Trophoblast cell (in vitro differentiated cells and primary cell): Measurements from ENCODE around the gene TMEM221.
"Not testable (repeated sequence)": the region's sequence is repeated elsewhere in the genome, so short reads cannot be mapped to it uniquely, and the experiment has no call there.

Experiments used
- DNase-seq, 2 donors: peaks; one replicate each; pipeline ENCODE4 v3.0.0-alpha.2; 2016
- H2AFZ ChIP-seq: 2 replicates; pipeline ENCODE4 v1.6.1; 2013; ENCODE audit warnings: low read length, moderate library complexity, mild to moderate bottlenecking; ENCODE audit not compliant: insufficient read depth, poor library complexity
- H2AK5ac ChIP-seq: 2 replicates; pipeline ENCODE4 v1.6.1; 2013; ENCODE audit warnings: mild to moderate bottlenecking, low read length
- H2BK120ac ChIP-seq: 2 replicates; pipeline ENCODE4 v1.6.1; 2013; ENCODE audit warnings: low read length, mild to moderate bottlenecking, moderate library complexity; ENCODE audit not compliant: insufficient read depth, poor library complexity
- H2BK12ac ChIP-seq: 2 replicates; pipeline ENCODE4 v1.6.1; 2013; ENCODE audit warnings: mild to moderate bottlenecking, low read length, moderate library complexity
- H2BK5ac ChIP-seq: 2 replicates; pipeline ENCODE4 v1.6.1; 2013; ENCODE audit warnings: low read length, low read depth, moderate library complexity, mild to moderate bottlenecking; ENCODE audit not compliant: poor library complexity
- H3K14ac ChIP-seq: 2 replicates; pipeline ENCODE4 v1.6.1; 2013; ENCODE audit warnings: mild to moderate bottlenecking, low read length
- H3K18ac ChIP-seq: 2 replicates; pipeline ENCODE4 v1.6.1; 2013; ENCODE audit warnings: mild to moderate bottlenecking, low read length
- H3K23ac ChIP-seq: 2 replicates; pipeline ENCODE4 v1.6.1; 2013; ENCODE audit warnings: low read length
- H3K27ac ChIP-seq: 2 replicates; pipeline ENCODE4 v1.5.1; 2013; ENCODE audit warnings: low read depth, mild to moderate bottlenecking, inconsistent platforms, low read length, moderate library complexity
- H3K27me3 ChIP-seq: 2 replicates; pipeline ENCODE4 v1.6.1; 2013; ENCODE audit warnings: inconsistent platforms, mild to moderate bottlenecking, low read length, moderate library complexity; ENCODE audit not compliant: insufficient read depth
- H3K36me3 ChIP-seq, 2 experiments: 1 replicate in 1 of 2; 2 replicates in 1 of 2; pipeline ENCODE4 v1.6.1; 2013; ENCODE audit warnings: low read length in 2 of 2, mild to moderate bottlenecking in 2 of 2, moderate library complexity in 1 of 2; ENCODE audit not compliant: insufficient read depth in 2 of 2, control insufficient read depth in 1 of 2
- H3K4ac ChIP-seq: 2 replicates; pipeline ENCODE4 v1.6.1; 2013; ENCODE audit warnings: low read depth, mild to moderate bottlenecking, low read length, moderate library complexity
- H3K4me1 ChIP-seq, 2 experiments: 1 replicate in 1 of 2; 2 replicates in 1 of 2; pipeline ENCODE4 v1.6.1; 2013; ENCODE audit warnings: low read length in 2 of 2, mild to moderate bottlenecking in 2 of 2, moderate library complexity in 1 of 2; ENCODE audit not compliant: insufficient read depth in 2 of 2, control insufficient read depth in 1 of 2
- H3K4me2 ChIP-seq: 2 replicates; pipeline ENCODE4 v1.6.1; 2013; ENCODE audit warnings: inconsistent platforms, mild to moderate bottlenecking, low read length, moderate library complexity
- H3K4me3 ChIP-seq: 2 replicates; pipeline ENCODE4 v1.5.1; 2013; ENCODE audit warnings: mild to moderate bottlenecking, low read depth, low read length, inconsistent platforms
- H3K79me1 ChIP-seq: one replicate; pipeline ENCODE4 v1.6.1; 2013; ENCODE audit warnings: low read length
- H3K79me2 ChIP-seq: 2 replicates; pipeline ENCODE4 v1.6.1; 2013; ENCODE audit warnings: low read length, mild to moderate bottlenecking; ENCODE audit not compliant: control insufficient read depth, insufficient read depth, poor library complexity
- H3K9ac ChIP-seq: 2 replicates; pipeline ENCODE4 v1.6.1; 2013; ENCODE audit warnings: mild to moderate bottlenecking, low read length
- H3K9me3 ChIP-seq: 2 replicates; pipeline ENCODE4 v1.6.1; 2013; ENCODE audit warnings: low read depth, mild to moderate bottlenecking, control low read depth, inconsistent platforms, low read length; ENCODE audit not compliant: insufficient read depth
- H4K12ac ChIP-seq: 2 replicates; pipeline ENCODE4 v1.6.1; 2013; ENCODE audit warnings: low read depth, mild to moderate bottlenecking, low read length, moderate library complexity
- H4K8ac ChIP-seq: 2 replicates; pipeline ENCODE4 v1.6.1; 2013; ENCODE audit warnings: low read depth, mild to moderate bottlenecking, low read length, moderate library complexity
- H4K91ac ChIP-seq: one replicate; pipeline ENCODE4 v1.6.1; 2013; ENCODE audit warnings: low read depth, mild to moderate bottlenecking, low read length, moderate library complexity
- WGBS: extraction: QIAGEN DNeasy Blood & Tissue Kit; methylation state at CpG from one replicate; pipeline ENCODE4 v1.1.7; 2013; ENCODE audit warnings: missing lambda C conversion rate; ENCODE audit not compliant: insufficient read length, insufficient coverage; ENCODE audit errors: extremely low coverage; 5-methylcytosine and 5-hydroxymethylcytosine counted together

TMEM221 gene

DNA sequence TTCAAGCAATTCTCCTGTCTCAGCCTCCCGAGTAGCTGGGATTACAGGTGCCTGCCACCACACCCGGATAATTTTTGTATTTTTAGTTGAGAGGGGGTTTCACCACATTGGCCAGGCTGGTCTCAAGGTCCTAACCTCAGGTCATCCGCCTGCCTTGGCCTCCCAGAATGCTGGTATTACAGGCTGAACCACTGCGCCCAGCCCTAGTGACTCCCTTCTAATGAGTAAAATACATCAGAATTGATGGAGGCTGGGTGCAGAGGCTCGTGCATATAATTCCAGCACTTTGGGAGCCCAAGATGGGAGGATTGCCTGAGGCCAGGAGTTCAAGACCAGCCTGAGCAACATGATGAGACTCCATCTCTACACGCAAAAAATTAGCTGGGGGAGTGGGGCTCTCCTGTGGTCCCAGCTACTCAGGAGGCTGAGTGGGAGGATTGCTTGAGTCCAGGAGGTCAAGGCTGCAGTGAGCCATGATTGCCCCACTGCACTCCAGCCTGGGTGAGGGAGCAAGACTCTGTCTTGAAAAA lies 26.6 kb upstream of the TMEM221 start:
- H3K27me3 ChIP-seq, H2BK120ac ChIP-seq, H3K4me2 ChIP-seq, H3K18ac ChIP-seq, H4K91ac ChIP-seq, H3K27ac ChIP-seq, H2AK5ac ChIP-seq, H3K4me3 ChIP-seq, H3K14ac ChIP-seq, H2BK12ac ChIP-seq, H3K79me1 ChIP-seq, H3K36me3 ChIP-seq, H2AFZ ChIP-seq, H3K4ac ChIP-seq, H3K79me2 ChIP-seq, H3K9ac ChIP-seq, H3K23ac ChIP-seq, H4K12ac ChIP-seq, H3K9me3 ChIP-seq, H2BK5ac ChIP-seq, H3K4me1 ChIP-seq, H4K8ac ChIP-seq: not testable (repeated sequence)
- peak; percentile 71 to 75 for DNase-seq
- WGBS = no CpG with 5 or more reads among the region's 6 CpGs

DNA sequence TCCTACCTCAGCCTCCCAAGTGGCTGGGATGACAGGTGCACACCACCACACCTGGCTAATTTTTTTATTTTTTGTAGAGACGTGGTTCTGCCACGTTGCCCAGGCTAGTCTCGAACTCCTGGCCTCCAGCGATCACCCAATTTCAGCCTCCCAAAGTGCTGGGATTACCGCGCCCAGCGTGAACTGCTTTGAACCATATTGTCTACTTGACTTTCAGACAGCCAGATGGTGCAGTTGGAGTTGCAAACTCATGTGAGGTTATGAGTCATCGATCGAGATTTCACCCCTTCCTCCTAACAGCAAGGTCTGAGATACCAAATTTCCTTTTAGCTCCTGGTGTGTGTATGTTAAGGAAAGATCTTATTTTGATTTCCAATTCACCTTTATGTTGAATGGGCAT lies 24.6 kb upstream of the TMEM221 start:
- H2AFZ ChIP-seq = no peak overlapping the region

GRCh38 chr19:17471410-17472125 lies 23.1 kb upstream of the TMEM221 start:
- Histone ChIP-seq H3K9me3 (no peaks in the 10 kb centered on the region), H4K91ac (no peak overlapping the region), H3K23ac (peak overlapping the region; percentile 29), H3K36me3 (no peaks in the 10 kb centered on the region), H3K14ac (no peak overlapping the region), H2BK120ac (no peak overlapping the region), H3K4ac (no peak overlapping the region), H3K27me3 (peaks cover 6% of the 10 kb centered on the region), H3K4me2 (peak overlapping the region; percentile 98), H2BK12ac (no peak overlapping the region), H4K12ac (no peak overlapping the region), H2AK5ac (no peak overlapping the region), H3K9ac (no peak overlapping the region), H3K27ac (no peak overlapping the region), H3K79me1 (peaks cover 3% of the 10 kb centered on the region), H3K79me2 (peaks cover 3% of the 10 kb centered on the region), H2BK5ac (no peak overlapping the region), H2AFZ (no peak overlapping the region), H3K18ac (no peak overlapping the region), H4K8ac (no peak overlapping the region), H3K4me1 (peaks cover 4 to 6% of the 10 kb centered on the region in 2 experiments), H3K4me3 (no peak overlapping the region)
- no CpG with 5 or more reads among the region's 12 CpGs for WGBS
- DNase-seq = no peak

More for the DNA sequence above, 24.6 kb upstream of the TMEM221 start:
- Histone ChIP-seq H3K9me3 (no peaks in the 10 kb centered on the region), H3K4me1 (peaks cover 4 to 6% of the 10 kb centered on the region in 2 experiments), H3K4me2 (no peak overlapping the region), H3K4me3 (no peak overlapping the region), H3K36me3 (no peaks in the 10 kb centered on the region), H3K9ac (no peak overlapping the region), H3K27ac (no peak overlapping the region), H3K23ac (no peak overlapping the region), H3K27me3 (peaks cover 6% of the 10 kb centered on the region), H3K79me1 (peaks cover 3% of the 10 kb centered on the region), H3K79me2 (peaks cover 3% of the 10 kb centered on the region), H2BK120ac (no peak overlapping the region), H2BK12ac (no peak overlapping the region), H2AK5ac (no peak overlapping the region), H4K8ac (no peak overlapping the region), H4K91ac (no peak overlapping the region), H3K14ac (no peak overlapping the region), H3K18ac (no peak overlapping the region), H4K12ac (no peak overlapping the region), H3K4ac (no peak overlapping the region), H2BK5ac (no peak overlapping the region)
- WGBS = no CpG with 5 or more reads among the region's 9 CpGs
- DNase-seq = peak in 1 of 2 donors; percentile 69

DNA sequence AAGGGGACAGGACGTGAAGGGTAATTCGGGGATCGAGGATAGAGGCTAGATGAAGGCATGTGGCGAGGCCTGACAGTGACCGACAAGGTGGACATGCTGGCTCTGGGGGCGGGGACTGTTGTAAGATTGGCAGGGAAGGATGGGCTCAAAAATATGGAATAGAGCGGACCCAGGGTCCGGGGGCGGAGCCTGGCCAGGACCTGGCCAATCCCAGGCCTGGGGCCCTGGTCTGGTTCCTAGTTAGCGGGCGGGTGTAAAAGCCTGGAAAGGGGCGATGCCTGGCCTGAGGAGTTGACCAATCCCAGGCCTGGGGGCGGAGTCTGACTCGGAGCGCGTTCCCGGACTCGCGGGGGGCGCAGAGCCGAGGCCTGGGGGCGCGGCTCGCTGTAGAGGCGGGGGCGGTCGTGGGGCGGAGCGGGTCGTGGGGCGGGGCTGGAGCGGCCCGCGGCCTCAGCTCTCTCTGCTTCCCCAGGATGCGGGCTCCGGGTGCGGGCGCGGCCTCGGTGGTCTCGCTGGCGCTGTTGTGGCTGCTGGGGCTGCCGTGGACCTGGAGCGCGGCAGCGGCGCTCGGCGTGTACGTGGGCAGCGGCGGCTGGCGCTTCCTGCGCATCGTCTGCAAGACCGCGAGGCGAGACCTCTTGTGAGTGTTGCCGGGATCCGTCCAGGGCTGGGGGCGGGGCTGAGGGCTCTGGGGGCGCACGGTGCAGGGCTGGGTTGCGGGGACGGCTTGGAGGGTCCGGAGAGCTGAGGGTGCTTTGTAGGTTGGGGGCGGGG lies 21.8 kb upstream of the TMEM221 start, which contains the start of gene SLC27A1:
Gene SLC27A1, plus strand, starts transcription at position 457 of the 774 bp plus-strand sequence. Its CDS starts 17 bp downstream, at position 474.
- H3K14ac ChIP-seq = peak within 1 kb of the TSS; percentile 95
- H3K4me1 ChIP-seq = peaks cover 4 to 6% of the 10 kb centered on the region in 2 experiments
- peak within 1 kb of the TSS; percentile 74 for H2BK120ac ChIP-seq
- H3K27ac ChIP-seq = peak within 1 kb of the TSS; percentile 40
- H3K4me3 ChIP-seq = peak within 1 kb of the TSS; percentile 96
- H3K79me1 ChIP-seq = peaks cover 3% of the 10 kb centered on the region
- peak within 1 kb of the TSS; percentile 97 for H4K8ac ChIP-seq
- H3K9me3 ChIP-seq = no peaks in the 10 kb centered on the region
- peak; percentile 99 for DNase-seq
- peak within 1 kb of the TSS; percentile 100 for H2AFZ ChIP-seq
- no peak within 1 kb of the TSS for H3K23ac ChIP-seq
- no peak within 1 kb of the TSS for H2AK5ac ChIP-seq
- H3K4me2 ChIP-seq = peak within 1 kb of the TSS; percentile 98
- H3K9ac ChIP-seq = peak within 1 kb of the TSS; percentile 47
- H3K36me3 ChIP-seq = no peaks in the 10 kb centered on the region
- peaks cover 3% of the 10 kb centered on the region for H3K79me2 ChIP-seq
- H3K27me3 ChIP-seq = peaks cover 6% of the 10 kb centered on the region
- peak within 1 kb of the TSS; percentile 66 for H2BK5ac ChIP-seq
- WGBS = no CpG with 5 or more reads among the region's 67 CpGs
- peak within 1 kb of the TSS; percentile 83 for H4K91ac ChIP-seq
- peak within 1 kb of the TSS; percentile 76 for H3K4ac ChIP-seq
- H2BK12ac ChIP-seq = no peak within 1 kb of the TSS
- peak within 1 kb of the TSS; percentile 92 for H4K12ac ChIP-seq
- peak within 1 kb of the TSS; percentile 98 for H3K18ac ChIP-seq
